Measurements from ENCODE around the gene KAZN.

- TF ChIP-seq CTCF (IDR thresholded peaks at IDR 0.05): no peak
- no peak for TF ChIP-seq POLR2A (IDR thresholded peaks at IDR 0.05)
Measured at GRCh38 chr1:14761291-14762153, 163.0 kb downstream of the KAZN start.
